HG02943 (cell line): ENCODE results near the gene TAAR8.
A peak's percentile ranks its signal among the peaks of the same experiment; 100 is the strongest.
"Not testable (repeated sequence)": the region's sequence is repeated elsewhere in the genome, so short reads cannot be mapped to it uniquely, and the experiment has no call there.

Experiments used
- ATAC-seq: cut with Tn5 transposase; IDR thresholded peaks from one replicate; pipeline ENCODE4 v1.9.1; 2021; ENCODE audit warnings: mild to moderate bottlenecking, low read depth, moderate library complexity; ENCODE audit not compliant: unreplicated experiment

TAAR8 gene

GRCh38 chr6:132552372-132552771 is at the start of gene TAAR8:
TAAR8 (plus strand) TSS chr6:132552672; CDS start chr6:132552693, 21 bp downstream.
- ATAC-seq, result no peak

- no peak for ATAC-seq
Observed at GRCh38 chr6:132504757-132505156, 47.7 kb upstream of the TAAR8 start.

GRCh38 chr6:132505158-132505557 is 47.3 kb upstream of the TAAR8 start:
- no peak for ATAC-seq

- ATAC-seq, result no peak
Observed at GRCh38 chr6:132506461-132506860, 46.0 kb upstream of the TAAR8 start.

GRCh38 chr6:132506869-132507808 is 45.3 kb upstream of the TAAR8 start:
- ATAC-seq, result no peak

- no peak for ATAC-seq
Observed at GRCh38 chr6:132511210-132511830, 41.2 kb upstream of the TAAR8 start.

- peak; percentile 32 for ATAC-seq
Observed at GRCh38 chr6:132511831-132512220, 40.6 kb upstream of the TAAR8 start.

GRCh38 chr6:132512342-132512637 is 40.2 kb upstream of the TAAR8 start:
- no peak for ATAC-seq

- ATAC-seq, result peak; percentile 88
Observed at GRCh38 chr6:132512638-132513632, 39.5 kb upstream of the TAAR8 start, which contains the start of gene STX7. STX7 (minus strand) TSS chr6:132513116; CDS start chr6:132503530, 9,586 bp downstream.

- ATAC-seq, result no peak
Observed at GRCh38 chr6:132513831-132514545, 38.5 kb upstream of the TAAR8 start.

- no peak for ATAC-seq
Observed at GRCh38 chr6:132515386-132515785, 37.1 kb upstream of the TAAR8 start.

GRCh38 chr6:132520953-132521352 is 31.5 kb upstream of the TAAR8 start:
- ATAC-seq, result no peak

- no peak for ATAC-seq
Observed at GRCh38 chr6:132524646-132525045, 27.8 kb upstream of the TAAR8 start.

GRCh38 chr6:132525866-132526265 is 26.6 kb upstream of the TAAR8 start:
- ATAC-seq, result no peak

GRCh38 chr6:132526461-132526860 is 26.0 kb upstream of the TAAR8 start:
- ATAC-seq, result no peak

- ATAC-seq, result no peak
Observed at GRCh38 chr6:132527791-132528190, 24.7 kb upstream of the TAAR8 start.

- ATAC-seq, result peak; percentile 94
Observed at GRCh38 chr6:132530293-132530974, 22.0 kb upstream of the TAAR8 start.

- not testable (repeated sequence) for ATAC-seq
Observed at GRCh38 chr6:132534546-132534945, 17.9 kb upstream of the TAAR8 start.

GRCh38 chr6:132537145-132537544 is 15.3 kb upstream of the TAAR8 start:
- no peak for ATAC-seq
